Activated T-cell treated with anti-CD3 and anti-CD28 coated beads, Interleukin-2, amount 50 U/mL, for 4 hours (primary cell): ENCODE measurements around the gene FLG2. TPM values are rescaled to one million over a fixed set of nuclear protein-coding genes. Genes with fewer than 3 reads are reported as not detected.

Experiments
- ATAC-seq, 2 donors: fragments of 200-7000 bp; cut with Tn5 transposase; one replicate each; pipeline ENCODE4 v1.10.0; 2021
- DNase-seq: peaks from one replicate; pipeline ENCODE4 v3.0.0-alpha.2; 2020
- H3K27me3 Mint-ChIP-seq: one replicate; pipeline ENCODE4 v1.8.0; 2021; ENCODE audit warnings: low read depth, mixed read lengths
- H3K36me3 Mint-ChIP-seq: one replicate; pipeline ENCODE4 v1.8.0; 2022; ENCODE audit warnings: mixed read lengths; ENCODE audit not compliant: insufficient read depth
- H3K4me1 Mint-ChIP-seq: one replicate; pipeline ENCODE4 v1.8.0; 2021; ENCODE audit warnings: low read depth, mixed read lengths
- H3K4me3 Mint-ChIP-seq: one replicate; pipeline ENCODE4 v1.8.0; 2021; ENCODE audit warnings: mild to moderate bottlenecking, moderate library complexity, mixed read lengths
- H3K9me3 Mint-ChIP-seq: one replicate; pipeline ENCODE4 v1.8.0; 2021; ENCODE audit warnings: mixed read lengths
- total RNA-seq, 3 donors: library from RNA; stranded (reverse); gene quantifications; one replicate each; pipeline ENCODE4 v1.2.1, GENCODE V29; 2021

FLG2 gene
- total RNA-seq = not detected

DNA sequence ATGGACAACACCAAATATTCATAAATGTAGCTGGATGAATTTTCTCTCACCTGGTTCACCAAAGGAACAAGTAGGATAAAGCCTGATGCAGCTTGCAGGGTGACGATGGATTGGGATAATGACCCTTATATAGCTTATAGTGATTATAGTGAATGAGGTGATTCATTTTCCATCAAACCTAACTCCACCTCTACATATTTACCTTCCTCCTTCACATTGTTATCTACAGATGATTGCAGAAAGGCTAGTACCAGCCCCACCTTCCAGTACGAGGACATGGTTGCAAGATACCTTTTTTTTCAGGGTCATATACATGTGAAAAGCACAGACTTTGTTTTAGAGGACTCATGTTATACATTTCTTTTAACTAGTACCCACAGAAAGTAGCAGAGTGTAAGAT lies at the start of gene FLG2:
FLG2 (minus strand) TSS at position 101 of the 400 bp plus-strand sequence. CDS start 1,122 bp downstream, outside the sequence.
- DNase-seq (no peak), ATAC-seq (no peak)
- H3K4me3 Mint-ChIP-seq = no peak within 1 kb of the TSS
- peaks cover 3% of the 10 kb centered on the region for H3K27me3 Mint-ChIP-seq
- no peaks in the 10 kb centered on the region for H3K9me3 Mint-ChIP-seq
- H3K36me3 Mint-ChIP-seq = no peaks in the 10 kb centered on the region
- no peaks in the 10 kb centered on the region for H3K4me1 Mint-ChIP-seq

DNA sequence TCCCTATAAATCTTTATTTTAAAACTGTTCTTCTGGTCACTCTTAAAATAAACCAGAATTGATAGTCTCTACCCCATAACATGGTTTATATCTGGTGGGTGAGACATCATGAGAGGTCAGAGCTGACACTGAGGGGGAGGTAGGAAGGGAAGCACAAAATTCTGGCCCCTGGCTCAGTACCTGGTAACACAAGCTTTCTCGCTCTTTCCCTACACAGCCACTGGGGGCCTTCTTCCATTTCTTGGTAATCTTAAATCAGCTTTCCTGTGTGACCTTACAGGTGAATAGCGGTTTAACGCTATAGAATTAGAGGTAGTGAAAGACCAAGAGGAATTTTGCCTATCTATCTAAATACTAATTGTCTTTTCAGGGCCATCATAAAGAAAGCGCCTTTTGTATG lies 48.9 kb upstream of the FLG2 start:
- ATAC-seq (no peak), DNase-seq (no peak)
- no peaks in the 10 kb centered on the region for H3K4me1 Mint-ChIP-seq
- H3K27me3 Mint-ChIP-seq = peaks cover 19% of the 10 kb centered on the region
- H3K36me3 Mint-ChIP-seq = no peaks in the 10 kb centered on the region
- H3K9me3 Mint-ChIP-seq = no peaks in the 10 kb centered on the region
- no peak overlapping the region for H3K4me3 Mint-ChIP-seq

DNA sequence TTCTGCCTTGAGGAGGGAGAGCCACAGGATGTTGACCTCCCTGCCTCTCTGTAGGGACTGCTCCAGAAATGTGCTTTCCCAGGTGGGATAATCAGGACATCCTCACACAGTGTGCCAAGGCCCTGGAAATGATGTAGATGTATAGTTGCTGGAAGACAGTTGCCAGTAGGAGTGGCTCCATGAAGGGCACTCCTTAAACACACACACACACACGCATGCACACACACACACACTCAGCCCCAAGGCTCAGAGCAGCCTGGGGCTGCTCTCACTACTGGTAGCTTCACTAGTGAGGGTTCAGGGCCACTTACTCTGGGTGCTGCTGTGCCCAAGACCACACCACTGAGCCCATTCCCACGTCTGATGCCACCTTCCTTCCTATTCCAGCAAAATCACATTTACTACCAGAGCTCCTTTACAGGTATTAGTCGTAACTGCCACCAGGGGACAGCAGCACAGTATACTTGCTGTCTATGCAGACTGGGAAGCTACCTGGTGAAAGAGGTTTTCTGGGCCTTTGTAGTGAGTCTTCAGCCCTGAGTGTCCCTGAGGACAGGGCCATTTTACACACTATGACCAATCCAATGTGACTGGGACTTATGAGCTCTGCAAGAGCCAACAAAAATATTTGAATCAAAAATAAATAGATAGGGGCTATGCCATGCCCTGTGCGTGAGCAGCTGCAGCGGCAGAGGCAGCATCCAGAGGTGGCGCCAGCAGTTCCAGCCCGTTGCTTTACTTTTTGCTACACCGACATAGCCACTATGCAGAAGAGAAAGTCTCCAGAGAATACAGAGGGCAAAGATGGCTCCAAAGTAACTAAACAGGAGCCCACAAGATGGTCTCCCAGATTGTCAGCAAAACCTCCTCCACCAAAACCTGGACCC lies 39.2 kb upstream of the FLG2 start:
- peaks cover 12% of the 10 kb centered on the region for H3K27me3 Mint-ChIP-seq
- no peak for ATAC-seq
- no peak for DNase-seq
- H3K4me1 Mint-ChIP-seq = peaks cover 11% of the 10 kb centered on the region
- no peaks in the 10 kb centered on the region for H3K9me3 Mint-ChIP-seq
- no peak overlapping the region for H3K4me3 Mint-ChIP-seq
- H3K36me3 Mint-ChIP-seq = no peaks in the 10 kb centered on the region

DNA sequence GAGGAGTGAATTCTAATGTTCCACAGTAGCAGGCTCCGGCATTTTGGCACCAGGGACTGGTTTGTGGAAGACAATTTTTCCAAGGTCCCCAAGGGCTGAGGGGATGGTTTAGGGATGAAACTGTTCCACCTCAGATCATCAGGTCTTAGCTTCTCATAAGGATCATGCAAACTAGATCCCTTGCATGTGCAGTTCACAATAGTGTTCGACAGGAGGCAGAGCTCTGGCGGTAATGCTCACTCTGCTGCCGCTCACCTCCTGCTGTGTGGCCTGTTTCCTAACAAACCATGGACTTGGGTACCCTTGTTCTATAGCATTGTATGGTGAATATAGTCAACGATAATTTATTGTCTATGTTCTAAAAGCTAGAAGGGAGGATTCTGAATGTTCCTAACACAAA lies 37.7 kb upstream of the FLG2 start:
- ATAC-seq (no peak), DNase-seq (no peak)
- Mint-ChIP-seq H3K36me3 (no peaks in the 10 kb centered on the region), H3K4me3 (no peak overlapping the region), H3K9me3 (no peaks in the 10 kb centered on the region), H3K27me3 (peaks cover 12% of the 10 kb centered on the region), H3K4me1 (peaks cover 24% of the 10 kb centered on the region)

DNA sequence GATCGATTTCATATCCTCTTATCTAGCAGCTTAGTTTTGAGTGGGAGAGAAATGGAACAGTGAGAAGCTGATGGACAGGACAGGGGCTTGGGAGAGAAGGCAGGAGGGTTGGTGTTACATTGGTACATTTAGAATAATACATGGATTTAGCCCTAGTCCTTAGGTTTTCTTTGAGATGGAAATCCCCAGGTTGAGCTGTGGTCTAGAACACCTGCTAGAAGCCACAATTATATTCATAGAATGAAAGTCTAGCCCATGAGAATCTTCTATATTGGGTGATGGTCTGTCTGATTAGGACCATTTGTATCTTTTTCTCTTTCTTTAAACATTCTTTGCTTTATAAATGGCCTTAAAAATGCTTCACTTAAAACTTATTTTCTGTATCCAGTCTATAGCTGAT lies 34.3 kb upstream of the FLG2 start:
- Mint-ChIP-seq H3K9me3 (no peaks in the 10 kb centered on the region), H3K36me3 (no peaks in the 10 kb centered on the region), H3K27me3 (peaks cover 24% of the 10 kb centered on the region), H3K4me3 (no peak overlapping the region), H3K4me1 (peaks cover 31% of the 10 kb centered on the region)
- ATAC-seq (no peak), DNase-seq (no peak)

DNA sequence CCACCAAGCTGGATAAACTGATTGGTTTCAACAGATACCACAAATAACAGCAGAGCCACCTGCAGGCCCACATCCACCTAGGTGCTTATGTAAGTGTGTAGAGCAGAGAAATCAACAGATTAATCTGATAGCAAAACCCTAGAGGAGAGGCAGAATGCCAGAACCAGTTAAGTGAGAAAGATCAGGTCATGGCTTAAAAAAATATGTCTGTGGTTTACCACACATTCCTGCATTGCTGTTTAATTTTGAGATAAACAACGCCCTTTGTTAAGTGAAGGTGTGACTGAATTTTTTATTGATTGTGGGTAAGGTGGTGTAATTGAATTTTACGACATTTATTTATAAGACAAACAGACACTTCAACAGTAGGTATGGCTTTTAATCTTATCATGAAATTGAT lies 33.1 kb upstream of the FLG2 start:
- peaks cover 31% of the 10 kb centered on the region for H3K27me3 Mint-ChIP-seq
- H3K4me1 Mint-ChIP-seq = peaks cover 31% of the 10 kb centered on the region
- DNase-seq (no peak), ATAC-seq (no peak)
- no peaks in the 10 kb centered on the region for H3K9me3 Mint-ChIP-seq
- no peak overlapping the region for H3K4me3 Mint-ChIP-seq
- H3K36me3 Mint-ChIP-seq = no peaks in the 10 kb centered on the region

DNA sequence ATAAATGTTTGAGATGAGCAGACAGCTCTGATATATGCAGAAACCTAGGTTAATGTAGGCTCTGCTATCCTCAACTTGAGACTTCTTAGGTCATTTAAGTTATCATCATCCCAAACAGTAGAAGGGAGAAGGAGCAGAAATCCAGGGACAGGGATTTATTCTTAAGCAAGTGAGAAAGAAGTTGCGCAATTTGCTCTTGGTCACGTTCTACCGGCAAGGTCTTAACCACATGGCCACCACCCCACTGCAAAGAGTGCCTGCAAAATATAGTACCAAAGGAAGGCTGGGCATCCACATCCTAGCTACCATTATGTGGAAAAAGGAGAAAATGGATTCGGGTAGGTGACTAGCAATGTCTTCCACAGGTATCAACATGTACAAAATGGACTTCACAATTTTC lies 29.1 kb upstream of the FLG2 start:
- peaks cover 19% of the 10 kb centered on the region for H3K4me1 Mint-ChIP-seq
- H3K4me3 Mint-ChIP-seq = no peak overlapping the region
- H3K27me3 Mint-ChIP-seq = peaks cover 30% of the 10 kb centered on the region
- H3K9me3 Mint-ChIP-seq = no peaks in the 10 kb centered on the region
- no peak for ATAC-seq
- no peaks in the 10 kb centered on the region for H3K36me3 Mint-ChIP-seq
- no peak for DNase-seq

DNA sequence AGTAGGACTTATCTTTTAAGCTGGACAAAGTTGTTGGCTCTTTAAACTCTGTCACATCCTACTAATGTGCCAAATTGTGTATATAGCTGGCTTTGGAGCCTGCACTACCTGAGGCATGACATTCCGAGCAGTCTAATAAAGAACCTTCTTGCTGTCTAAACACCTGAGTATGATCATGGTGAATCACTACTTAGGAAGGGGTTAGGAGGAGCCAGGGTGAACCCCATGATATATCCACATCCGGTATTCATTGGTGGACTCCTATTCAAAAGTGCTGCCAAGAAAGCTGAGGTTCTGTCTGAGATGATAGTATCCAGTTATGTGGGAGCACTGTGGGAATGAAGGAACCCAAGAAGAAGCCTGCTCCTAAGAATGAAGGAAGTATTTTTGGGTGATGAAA lies 27.1 kb upstream of the FLG2 start:
- no peaks in the 10 kb centered on the region for H3K36me3 Mint-ChIP-seq
- peaks cover 30% of the 10 kb centered on the region for H3K27me3 Mint-ChIP-seq
- H3K4me1 Mint-ChIP-seq = peaks cover 3% of the 10 kb centered on the region
- DNase-seq (no peak), ATAC-seq (no peak)
- no peaks in the 10 kb centered on the region for H3K9me3 Mint-ChIP-seq
- H3K4me3 Mint-ChIP-seq = no peak overlapping the region

DNA sequence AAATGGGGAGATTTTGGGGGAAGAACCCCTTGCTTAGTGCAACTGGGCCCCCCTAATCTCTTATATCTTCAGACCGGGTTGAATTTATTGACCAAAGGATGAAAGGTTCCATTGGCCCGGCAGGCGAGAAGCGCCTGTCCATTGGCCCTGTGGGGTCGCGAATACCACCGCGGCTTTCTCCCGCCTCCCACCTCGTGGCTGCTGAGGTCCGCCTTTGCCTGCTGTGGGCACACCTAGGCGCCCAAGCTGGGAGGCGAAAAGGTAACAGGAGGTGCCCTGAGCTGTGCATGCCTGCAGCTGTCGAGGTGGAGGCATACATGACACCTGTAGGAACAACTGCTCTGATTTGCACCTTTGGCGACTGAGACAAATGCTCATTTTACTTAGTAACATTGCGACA lies 21.1 kb upstream of the FLG2 start:
- no peak for ATAC-seq
- H3K4me1 Mint-ChIP-seq = no peaks in the 10 kb centered on the region
- no peak for DNase-seq
- H3K27me3 Mint-ChIP-seq = peaks cover 7% of the 10 kb centered on the region
- no peaks in the 10 kb centered on the region for H3K9me3 Mint-ChIP-seq
- H3K4me3 Mint-ChIP-seq = no peak overlapping the region
- H3K36me3 Mint-ChIP-seq = no peaks in the 10 kb centered on the region

DNA sequence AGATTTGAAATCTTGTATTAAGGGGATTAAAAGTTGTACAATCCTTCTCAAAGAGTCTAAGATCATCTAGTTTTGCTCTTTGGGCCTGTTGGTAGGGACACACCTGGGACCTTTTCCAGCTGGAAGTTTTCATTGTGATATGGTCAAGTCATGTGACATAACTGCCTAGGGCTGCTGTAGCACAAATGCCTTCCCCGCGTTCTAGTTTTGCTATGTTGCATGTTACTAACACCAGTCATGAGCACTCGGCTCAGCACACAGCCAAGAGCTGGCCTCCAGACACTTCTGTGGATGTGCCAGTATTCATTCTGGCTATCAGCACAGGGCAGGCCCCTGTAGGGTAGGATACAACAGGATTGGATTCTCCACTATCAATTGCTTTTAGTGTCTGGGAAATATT lies 14.6 kb upstream of the FLG2 start:
- no peaks in the 10 kb centered on the region for H3K36me3 Mint-ChIP-seq
- H3K4me3 Mint-ChIP-seq = no peak overlapping the region
- DNase-seq (no peak), ATAC-seq (no peak)
- H3K27me3 Mint-ChIP-seq = no peaks in the 10 kb centered on the region
- H3K9me3 Mint-ChIP-seq = peaks cover 5% of the 10 kb centered on the region
- no peaks in the 10 kb centered on the region for H3K4me1 Mint-ChIP-seq

DNA sequence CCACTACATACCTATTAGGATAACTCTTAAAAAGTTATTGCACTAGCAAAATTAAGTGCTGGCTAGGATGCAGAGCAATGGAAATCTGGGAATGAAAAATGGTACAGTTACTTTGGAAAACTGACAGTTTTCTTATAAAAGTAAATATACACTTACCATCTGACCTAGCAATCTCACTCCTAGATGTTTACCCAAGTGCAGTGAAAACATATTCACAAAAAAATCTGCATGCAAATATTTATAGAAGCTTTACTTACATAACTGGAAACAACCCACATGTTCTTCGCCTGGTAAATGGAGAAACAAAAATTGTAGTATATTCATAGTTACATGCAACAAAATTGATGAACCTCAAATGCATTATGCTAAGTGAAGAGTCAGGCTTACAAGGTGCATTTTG lies 12.9 kb upstream of the FLG2 start:
- Mint-ChIP-seq H3K4me3 (no peak overlapping the region), H3K9me3 (peaks cover 14% of the 10 kb centered on the region), H3K36me3 (no peaks in the 10 kb centered on the region), H3K27me3 (peaks cover 1% of the 10 kb centered on the region), H3K4me1 (no peaks in the 10 kb centered on the region)
- DNase-seq (no peak), ATAC-seq (no peak)

DNA sequence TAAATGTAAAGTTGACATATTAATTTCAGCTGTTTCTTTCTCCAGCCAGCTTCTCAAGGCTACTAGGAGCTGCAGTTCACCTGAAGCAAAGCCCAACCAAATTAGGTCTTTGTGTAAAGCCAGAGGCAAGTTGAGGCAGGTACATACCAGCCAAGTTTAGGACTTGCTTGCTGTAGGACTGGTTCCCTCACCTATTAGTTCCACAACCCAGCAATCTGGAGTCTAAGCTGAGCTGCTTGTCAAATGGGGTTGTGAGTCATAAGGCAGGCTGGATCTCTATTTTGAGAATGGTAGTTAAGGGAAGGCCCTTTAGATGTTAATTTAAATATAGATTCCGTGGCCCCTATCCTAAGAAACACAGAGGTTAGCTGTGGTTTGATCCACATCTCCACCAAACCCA lies 7.6 kb upstream of the FLG2 start:
- no peaks in the 10 kb centered on the region for H3K36me3 Mint-ChIP-seq
- H3K4me3 Mint-ChIP-seq = no peak overlapping the region
- H3K27me3 Mint-ChIP-seq = peaks cover 10% of the 10 kb centered on the region
- peaks cover 14% of the 10 kb centered on the region for H3K9me3 Mint-ChIP-seq
- no peak for DNase-seq
- ATAC-seq = no peak
- H3K4me1 Mint-ChIP-seq = no peaks in the 10 kb centered on the region

DNA sequence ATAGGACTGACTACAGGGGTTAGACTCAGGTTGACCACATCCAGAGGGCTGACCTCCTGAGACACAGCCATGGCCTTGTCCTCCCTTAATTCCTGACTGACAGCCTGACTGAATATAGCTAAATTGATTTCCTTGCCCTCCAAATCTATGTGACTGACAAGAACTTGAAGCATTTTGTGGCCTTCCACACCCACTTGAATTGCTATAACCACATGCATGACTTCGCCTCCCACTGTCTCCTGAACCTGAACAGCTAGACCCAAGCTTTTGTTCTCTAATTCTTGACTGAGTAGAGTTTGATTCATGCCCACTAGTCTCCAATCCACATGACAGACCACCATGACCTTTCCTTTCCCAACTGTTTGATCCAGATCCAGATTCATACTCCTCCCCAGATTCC lies 3.1 kb downstream of the FLG2 start:
- H3K27me3 Mint-ChIP-seq = peaks cover 8% of the 10 kb centered on the region
- H3K9me3 Mint-ChIP-seq = no peaks in the 10 kb centered on the region

DNA sequence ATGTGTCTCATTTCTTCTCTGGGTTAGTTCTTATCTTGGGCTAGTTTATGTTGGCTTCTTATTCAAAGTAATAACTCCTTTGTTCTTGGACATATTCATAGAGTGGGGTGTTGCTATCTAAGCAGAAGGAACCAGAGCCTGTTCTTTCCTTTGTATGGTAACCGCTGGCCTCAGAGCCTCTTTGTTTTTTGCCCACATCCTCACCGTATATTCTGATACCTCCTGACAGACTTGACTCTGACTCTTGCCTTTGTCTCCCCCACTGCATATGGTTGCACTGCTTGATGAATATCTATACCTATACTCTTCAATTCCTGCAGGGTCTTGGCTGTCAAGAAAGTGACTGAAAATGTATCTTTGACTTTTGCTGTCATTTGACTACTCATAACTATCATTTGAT lies 10.2 kb downstream of the FLG2 start:
- Mint-ChIP-seq H3K27me3 (peaks cover 8% of the 10 kb centered on the region), H3K4me1 (no peaks in the 10 kb centered on the region), H3K4me3 (no peak overlapping the region), H3K36me3 (no peaks in the 10 kb centered on the region), H3K9me3 (no peaks in the 10 kb centered on the region)
- DNase-seq (no peak), ATAC-seq (no peak)

More for the DNA sequence above, 3.1 kb downstream of the FLG2 start:
- ATAC-seq = no peak
- Mint-ChIP-seq H3K4me1 (no peaks in the 10 kb centered on the region), H3K4me3 (no peak overlapping the region), H3K36me3 (no peaks in the 10 kb centered on the region)
- no peak for DNase-seq

DNA sequence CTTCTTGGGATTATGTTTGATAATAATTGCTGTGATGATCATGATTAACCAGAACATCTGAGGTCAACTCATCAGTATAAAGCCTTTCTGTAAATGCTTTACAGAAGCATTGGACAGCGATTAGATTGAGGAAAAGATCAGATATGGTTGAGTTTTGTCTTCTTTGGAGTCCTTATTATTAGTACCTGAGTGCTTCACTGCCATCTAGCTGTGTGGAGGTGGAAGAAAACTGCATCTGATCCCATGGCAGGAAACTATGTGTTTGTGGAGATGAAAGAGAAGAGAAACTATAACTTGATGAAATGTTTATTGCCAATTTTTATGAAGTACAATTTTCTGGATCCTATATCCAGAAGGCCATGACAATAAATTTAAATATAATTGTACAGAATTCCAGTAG lies 11.4 kb downstream of the FLG2 start:
- no peak for ATAC-seq
- no peaks in the 10 kb centered on the region for H3K36me3 Mint-ChIP-seq

More for the DNA sequence above, 11.4 kb downstream of the FLG2 start:
- Mint-ChIP-seq H3K9me3 (no peaks in the 10 kb centered on the region), H3K4me1 (no peaks in the 10 kb centered on the region), H3K27me3 (peaks cover 6% of the 10 kb centered on the region), H3K4me3 (no peak overlapping the region)
- no peak for DNase-seq
